ENCODE results near the gene SOCS7. TPM values are rescaled to one million over a fixed set of nuclear protein-coding genes. Genes with fewer than 3 reads are reported as not detected.

Gene SOCS7
- total RNA-seq, 4 donors from 2014 or later = 3.0 to 20.1 (median 15.2) TPM

- in situ Hi-C loops (cut with MboI; ENCODE audit: low pct_ligation_motif_present in 1 of 4, low pct_unique_long_range_greater_than_20kb in 1 of 4, low sequenced_read_pairs in 3 of 4) = no loop called here
- peaks cover 13 to 62% (median 31%) of the 10 kb centered on the region in 4 donors for H3K4me1 ChIP-seq
- H3K9me3 ChIP-seq = no peaks in the 10 kb centered on the region
- no peak overlapping the region for H3K4me3 ChIP-seq
- TF ChIP-seq CTCF (IDR thresholded peaks at IDR 0.05) (no peak), EP300 (IDR thresholded peaks at IDR 0.05; ENCODE audit: low read depth) (no peak), POLR2AphosphoS5 (IDR thresholded peaks at IDR 0.05) (no peak), POLR2A (IDR thresholded peaks at IDR 0.05) (no peak)
- WGBS, 2 donors (ENCODE audit: low coverage in 1 of 2) = 20 to 49% methylated on average over 1 to 6 of the region's 6 CpGs
- peaks cover 42% of the 10 kb centered on the region for H3K27me3 ChIP-seq
- DNase-seq = no peak
- intact Hi-C loops (cut with DNase I; ENCODE audit: low total_unique reads) = loop anchor here (5.0 kb wide), 1 partner anchor 43 kb away; no protein-coding TSS in a partner anchor
- H3K36me3 ChIP-seq = no peaks in the 10 kb centered on the region
- peak overlapping the region; percentile 84 to 96 (median 90) for H3K27ac ChIP-seq
Measured at GRCh38 chr17:38424297-38424972, 72.8 kb downstream of the SOCS7 start.

DNA sequence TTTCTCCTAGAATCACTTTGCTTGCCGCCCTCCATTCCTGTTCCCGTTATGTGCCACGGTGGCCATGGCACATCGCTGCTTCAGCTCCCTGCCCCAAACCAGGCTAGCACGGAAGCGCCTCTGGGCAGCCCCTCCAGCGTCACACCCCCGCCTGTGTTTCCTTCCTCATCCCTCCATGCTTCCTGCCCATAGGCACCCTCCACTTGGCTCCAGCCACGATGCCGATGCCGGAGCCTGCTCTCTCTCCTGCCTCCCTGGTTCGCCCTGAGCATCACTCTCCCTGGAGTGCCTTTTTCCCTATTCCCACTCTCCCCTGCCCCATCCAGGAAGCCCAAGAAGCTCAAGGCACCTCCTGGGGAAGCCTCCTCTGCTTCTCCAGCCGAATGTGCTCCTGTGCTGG is 73.4 kb downstream of the SOCS7 start:
- Histone ChIP-seq H3K9me3 (no peaks in the 10 kb centered on the region), H3K4me3 (no peak overlapping the region), H3K36me3 (no peaks in the 10 kb centered on the region), H3K27ac (peak overlapping the region; percentile 84 to 96 (median 90)), H3K4me1 (peaks cover 9 to 56% (median 32%) of the 10 kb centered on the region in 4 donors), H3K27me3 (peaks cover 36% of the 10 kb centered on the region)
- WGBS, 2 donors (ENCODE audit: low coverage in 1 of 2) = 62 to 77% methylated on average over 10 to 13 of the region's 13 CpGs
- intact Hi-C loops (cut with DNase I; ENCODE audit: low total_unique reads) = loop anchor here (5.0 kb wide), 1 partner anchor 62 kb away; no protein-coding TSS in a partner anchor
- DNase-seq = no peak
- TF ChIP-seq POLR2A (IDR thresholded peaks at IDR 0.05) (no peak), POLR2AphosphoS5 (IDR thresholded peaks at IDR 0.05) (no peak), EP300 (IDR thresholded peaks at IDR 0.05; ENCODE audit: low read depth) (no peak)
- in situ Hi-C loops (cut with MboI; ENCODE audit: low pct_ligation_motif_present in 1 of 4, low pct_unique_long_range_greater_than_20kb in 1 of 4, low sequenced_read_pairs in 3 of 4) = no loop called here

- H3K27ac ChIP-seq = peak overlapping the region; percentile 84 to 96 (median 90)
- peaks cover 9 to 49% (median 30%) of the 10 kb centered on the region in 4 donors for H3K4me1 ChIP-seq
- in situ Hi-C loops (cut with MboI; ENCODE audit: low pct_ligation_motif_present in 1 of 4, low pct_unique_long_range_greater_than_20kb in 1 of 4, low sequenced_read_pairs in 3 of 4) = no loop called here
- 61 to 69% methylated on average over 5 to 9 of the region's 9 CpGs for WGBS, 2 donors (ENCODE audit: low coverage in 1 of 2)
- H3K27me3 ChIP-seq = peaks cover 29% of the 10 kb centered on the region
- intact Hi-C loops (cut with DNase I; ENCODE audit: low total_unique reads) = loop anchor here (5.0 kb wide), 1 partner anchor 62 kb away; no protein-coding TSS in a partner anchor
- no peak for DNase-seq
- H3K9me3 ChIP-seq = no peaks in the 10 kb centered on the region
- H3K4me3 ChIP-seq = no peak overlapping the region
- H3K36me3 ChIP-seq = no peaks in the 10 kb centered on the region
- TF ChIP-seq POLR2AphosphoS5 (IDR thresholded peaks at IDR 0.05) (no peak), POLR2A (IDR thresholded peaks at IDR 0.05) (no peak), CTCF (IDR thresholded peaks at IDR 0.05) (no peak), EP300 (IDR thresholded peaks at IDR 0.05; ENCODE audit: low read depth) (no peak)
Measured at GRCh38 chr17:38425744-38426143, 74.1 kb downstream of the SOCS7 start.

- in situ Hi-C loops (cut with MboI; ENCODE audit: low pct_ligation_motif_present in 1 of 4, low pct_unique_long_range_greater_than_20kb in 1 of 4, low sequenced_read_pairs in 3 of 4) (no loop called here), intact Hi-C loops (cut with DNase I; ENCODE audit: low total_unique reads) (loop anchor here (5.0 kb wide), 1 partner anchor 61 kb away; no protein-coding TSS in a partner anchor)
- no peaks in the 10 kb centered on the region for H3K9me3 ChIP-seq
- TF ChIP-seq POLR2AphosphoS5 (IDR thresholded peaks at IDR 0.05) (no peak), CTCF (IDR thresholded peaks at IDR 0.05) (no peak), POLR2A (IDR thresholded peaks at IDR 0.05) (no peak), EP300 (IDR thresholded peaks at IDR 0.05; ENCODE audit: low read depth) (no peak)
- peaks cover 22% of the 10 kb centered on the region for H3K27me3 ChIP-seq
- no peak for DNase-seq
- no peak overlapping the region for H3K4me3 ChIP-seq
- H3K36me3 ChIP-seq = no peaks in the 10 kb centered on the region
- H3K4me1 ChIP-seq = peaks cover 9 to 42% (median 25%) of the 10 kb centered on the region in 4 donors
- peak overlapping the region; percentile 84 to 96 (median 90) for H3K27ac ChIP-seq
Measured at GRCh38 chr17:38426441-38426840, 74.8 kb downstream of the SOCS7 start.

Data from transverse colon (tissue), 4 donors.